HG03565 (cell line): ENCODE data around the gene GOLGA5.
"Not testable (repeated sequence)": the region's sequence is repeated elsewhere in the genome, so short reads cannot be mapped to it uniquely, and the experiment has no call there.

Source experiments
- ATAC-seq: cut with Tn5 transposase; IDR thresholded peaks from one replicate; pipeline ENCODE4 v1.9.1; 2021; ENCODE audit warnings: mild to moderate bottlenecking, moderate library complexity; ENCODE audit not compliant: unreplicated experiment

Gene GOLGA5

GRCh38 chr14:92819680-92820535 lies 25.8 kb downstream of the GOLGA5 start:
- not testable (repeated sequence) for ATAC-seq

GRCh38 chr14:92820536-92820840 lies 26.4 kb downstream of the GOLGA5 start:
- ATAC-seq, result not testable (repeated sequence)

DNA sequence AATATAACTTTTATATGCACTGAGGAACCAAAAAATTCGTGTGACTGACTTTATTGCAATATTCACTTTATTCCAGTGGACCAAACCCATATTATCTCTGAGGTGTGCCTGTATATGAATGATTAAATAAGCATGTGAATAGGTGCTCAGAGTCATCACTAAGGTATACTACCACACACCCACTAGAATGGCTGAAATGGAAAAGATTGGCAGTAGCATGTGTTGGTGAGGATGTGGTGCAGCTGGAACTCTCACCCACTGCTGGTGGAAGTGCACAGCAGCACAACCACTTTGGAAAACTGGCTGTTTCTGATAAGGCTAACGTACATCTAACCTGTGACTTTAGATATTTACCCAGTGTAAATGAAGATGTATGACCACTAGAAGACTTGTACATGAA lies 36.8 kb downstream of the GOLGA5 start:
- ATAC-seq, result no peak

DNA sequence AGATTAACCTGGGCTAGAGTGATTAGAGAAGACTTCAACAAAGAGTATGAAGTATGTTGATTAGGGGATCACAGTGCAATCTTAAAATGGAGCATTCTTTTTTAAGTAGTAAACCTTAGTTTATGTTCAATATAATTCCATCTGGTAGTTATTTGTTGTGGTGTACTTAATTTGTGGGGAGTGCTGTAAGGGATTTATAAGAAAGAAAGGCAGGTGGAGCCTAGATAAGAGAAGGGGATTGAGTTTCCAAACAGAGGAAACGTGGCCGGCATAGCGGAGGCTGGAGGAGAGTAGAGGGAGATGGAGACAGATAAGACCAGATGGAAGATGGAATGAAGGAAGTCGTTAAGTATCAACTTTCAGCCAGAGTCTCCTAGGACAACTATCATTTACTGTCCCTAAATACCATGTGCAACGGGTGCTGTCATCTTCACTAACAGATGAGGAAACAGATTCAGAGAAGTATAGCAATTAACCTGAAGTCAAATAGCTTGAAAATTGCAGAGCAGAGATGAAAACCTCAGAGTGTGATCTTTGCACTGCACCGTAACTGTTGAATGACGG lies 38.1 kb downstream of the GOLGA5 start:
- ATAC-seq, result no peak

DNA sequence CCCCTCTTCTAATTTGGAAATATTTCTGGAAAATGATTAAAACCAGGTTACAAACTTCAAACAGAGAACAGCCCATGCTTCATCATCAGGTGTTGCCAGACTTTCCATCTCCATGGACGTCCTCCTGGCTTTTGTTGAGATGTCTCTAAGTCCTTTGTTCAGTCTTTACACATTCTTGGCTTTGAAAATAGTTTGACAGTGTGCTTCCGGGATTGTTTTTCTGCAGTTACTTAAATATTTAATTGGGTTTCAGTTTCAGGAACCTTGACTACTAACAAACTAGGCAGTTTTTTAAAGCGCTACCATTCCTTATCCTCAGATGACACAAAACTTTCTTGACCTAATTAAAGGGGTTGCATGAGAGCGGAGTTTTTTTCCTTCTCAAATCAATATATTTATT lies 47.8 kb downstream of the GOLGA5 start:
- no peak for ATAC-seq

DNA sequence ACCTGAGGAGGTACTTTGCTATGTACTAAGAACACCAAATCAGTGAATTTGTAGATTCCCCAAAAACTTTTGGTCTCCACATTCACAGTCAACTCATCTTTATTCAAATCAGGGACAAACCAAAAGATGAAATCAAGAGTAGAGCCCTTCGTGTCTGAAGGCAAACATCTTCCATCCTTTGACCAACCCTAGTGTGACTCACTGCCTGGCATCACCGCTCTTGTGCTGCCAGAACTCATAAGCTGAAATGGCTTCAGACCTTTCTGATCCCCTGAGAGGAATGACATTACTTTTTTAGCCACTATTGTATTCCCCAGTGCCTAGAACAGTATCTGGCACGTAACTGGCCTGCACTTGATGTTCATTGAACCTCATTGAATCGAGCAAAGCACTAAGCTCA lies 50.1 kb downstream of the GOLGA5 start:
- ATAC-seq, result no peak

- ATAC-seq, result peak; percentile 87
These were observed 52.2 kb downstream of the GOLGA5 start for GRCh38 chr14:92846162-92846897.

GRCh38 chr14:92847278-92847677 lies 53.2 kb downstream of the GOLGA5 start:
- ATAC-seq, result no peak

- no peak for ATAC-seq
These were observed 53.6 kb downstream of the GOLGA5 start for GRCh38 chr14:92847749-92848148.

DNA sequence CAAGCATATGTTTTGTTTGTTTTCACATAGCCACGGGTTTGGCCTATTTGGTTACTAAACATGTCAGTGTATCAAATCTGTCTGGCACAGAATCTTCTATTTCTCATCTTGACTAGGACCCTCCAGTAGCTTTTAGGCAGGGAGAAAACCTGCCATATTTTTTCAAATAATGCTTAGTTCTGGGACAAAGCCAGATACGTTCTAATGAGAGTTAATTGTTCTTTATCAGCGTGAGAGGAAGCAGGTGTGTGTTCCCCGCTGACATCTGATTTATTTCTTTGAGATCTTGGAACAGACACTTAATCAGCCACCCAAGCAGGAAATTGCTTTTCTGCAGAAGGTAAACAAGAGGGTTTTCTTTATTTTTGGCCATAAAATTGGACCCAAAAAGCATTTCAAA lies 54.8 kb downstream of the GOLGA5 start:
- ATAC-seq, result no peak

DNA sequence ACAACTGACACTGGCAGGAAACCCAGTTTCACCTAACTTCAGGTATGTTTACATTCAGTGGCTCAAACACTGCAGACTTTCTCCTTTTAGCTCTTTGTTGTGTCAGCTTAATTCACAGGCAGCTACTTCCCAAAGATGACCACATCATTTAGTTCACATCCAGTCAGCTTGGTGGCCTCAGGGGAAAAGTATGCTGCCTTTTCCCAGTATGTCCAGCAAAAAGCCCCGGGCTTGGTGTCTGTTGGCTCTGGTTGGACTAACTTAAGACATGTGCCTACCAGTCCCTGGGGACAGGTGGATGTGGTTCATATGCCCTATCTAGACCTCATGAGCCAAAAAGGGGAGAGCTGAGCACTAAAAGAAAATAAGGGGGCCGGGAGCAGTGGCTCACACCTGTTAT lies 56.4 kb downstream of the GOLGA5 start:
- no peak for ATAC-seq

DNA sequence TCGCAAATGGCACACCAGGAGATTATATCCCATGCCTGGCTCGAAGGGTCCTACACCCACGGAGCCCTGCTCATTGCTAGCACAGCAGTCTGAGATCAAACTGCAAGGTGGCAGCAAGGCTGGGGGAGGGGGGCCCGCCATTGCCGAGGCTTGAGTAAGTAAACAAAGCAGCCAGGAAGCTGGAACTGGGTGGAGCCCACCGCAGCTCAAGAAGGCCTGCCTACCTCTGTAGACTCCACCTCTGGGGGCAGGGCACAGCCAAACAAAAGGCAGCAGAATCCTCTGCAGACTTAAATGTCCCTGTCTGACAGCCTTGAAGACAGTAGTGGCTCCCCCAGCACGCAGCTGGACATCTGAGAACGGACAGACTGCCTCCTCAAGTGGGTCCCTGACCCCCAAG lies 59.0 kb downstream of the GOLGA5 start:
- not testable (repeated sequence) for ATAC-seq

DNA sequence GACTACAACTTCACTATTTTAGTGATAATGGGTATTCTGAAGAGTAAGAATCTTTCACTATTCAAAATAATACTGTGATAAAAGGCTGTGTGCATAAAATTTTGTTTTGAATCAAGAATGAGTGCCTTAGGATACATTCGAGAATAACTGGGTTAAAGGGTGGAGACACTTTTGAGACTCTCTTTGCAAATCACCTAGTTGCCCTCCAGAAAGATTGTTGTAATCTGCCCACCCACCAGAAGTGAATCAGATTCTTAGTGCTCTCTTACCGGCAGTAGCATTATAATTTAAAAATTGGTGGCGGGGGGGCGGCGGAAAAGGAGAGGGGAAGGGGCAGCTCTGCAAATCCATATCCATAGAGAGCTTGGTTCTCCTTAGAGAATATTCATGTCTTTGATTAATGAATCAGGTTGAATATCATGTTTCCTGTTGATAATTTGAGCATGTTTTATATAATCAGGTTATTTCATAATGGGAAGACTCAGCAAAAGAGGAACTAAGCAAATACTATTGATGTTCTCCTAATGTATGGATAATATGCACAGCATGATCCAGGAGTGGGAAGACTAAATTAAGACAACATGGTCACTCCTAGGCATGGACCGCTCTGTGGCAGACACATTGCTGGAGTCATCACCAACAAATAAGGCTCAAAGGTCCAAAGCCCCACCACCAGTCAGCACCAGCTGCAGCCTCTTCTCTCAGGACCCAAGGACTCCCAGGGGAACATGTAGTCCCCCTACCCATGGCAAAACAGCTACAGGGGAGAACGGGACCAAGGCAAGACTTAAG lies 66.1 kb downstream of the GOLGA5 start:
- ATAC-seq, result no peak

DNA sequence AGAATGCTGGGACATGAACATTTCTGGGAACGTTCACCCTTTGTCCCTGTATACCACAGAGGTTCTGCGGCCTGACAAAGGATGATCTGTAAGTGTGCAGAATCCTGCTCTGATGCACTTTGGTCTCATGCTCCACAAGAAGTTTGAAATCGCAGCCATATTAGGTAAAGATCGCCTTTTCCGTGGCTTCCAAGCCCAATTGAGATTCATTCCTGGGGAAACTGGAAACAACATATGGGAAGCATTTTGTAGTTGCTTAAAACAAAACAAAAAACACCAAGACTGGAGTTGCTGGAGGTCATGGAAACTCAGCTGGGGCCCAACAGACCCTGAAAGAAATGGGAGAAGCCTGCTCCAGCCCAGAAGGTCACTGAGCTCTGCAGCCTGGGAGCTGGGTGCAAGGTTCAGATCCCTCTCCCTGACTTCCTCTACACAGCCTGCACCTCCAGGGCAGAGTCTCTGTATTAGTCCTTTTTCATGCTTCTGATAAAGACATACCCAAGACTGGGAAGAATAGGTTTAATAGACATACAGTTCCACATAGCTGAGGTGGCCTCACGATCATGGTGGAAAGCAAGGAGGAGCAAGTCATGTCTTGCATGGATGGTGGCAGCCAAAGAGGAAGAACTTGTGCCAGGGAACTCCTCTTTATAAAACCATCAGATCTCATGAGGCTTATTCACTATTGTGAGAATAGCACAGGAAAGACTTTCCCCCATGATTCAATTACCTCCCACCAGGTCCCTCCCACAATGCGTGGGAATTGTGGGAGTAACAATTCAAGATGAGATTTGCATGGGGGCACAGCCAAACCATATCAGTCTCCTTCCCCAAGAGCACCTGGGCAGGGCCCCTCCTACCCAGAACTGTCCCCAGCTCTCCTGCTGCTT lies 68.0 kb downstream of the GOLGA5 start:
- ATAC-seq, result no peak

GRCh38 chr14:92863286-92864080 lies 69.4 kb downstream of the GOLGA5 start:
- ATAC-seq, result no peak

- no peak for ATAC-seq
These were observed 71.6 kb downstream of the GOLGA5 start for GRCh38 chr14:92865674-92866073.

DNA sequence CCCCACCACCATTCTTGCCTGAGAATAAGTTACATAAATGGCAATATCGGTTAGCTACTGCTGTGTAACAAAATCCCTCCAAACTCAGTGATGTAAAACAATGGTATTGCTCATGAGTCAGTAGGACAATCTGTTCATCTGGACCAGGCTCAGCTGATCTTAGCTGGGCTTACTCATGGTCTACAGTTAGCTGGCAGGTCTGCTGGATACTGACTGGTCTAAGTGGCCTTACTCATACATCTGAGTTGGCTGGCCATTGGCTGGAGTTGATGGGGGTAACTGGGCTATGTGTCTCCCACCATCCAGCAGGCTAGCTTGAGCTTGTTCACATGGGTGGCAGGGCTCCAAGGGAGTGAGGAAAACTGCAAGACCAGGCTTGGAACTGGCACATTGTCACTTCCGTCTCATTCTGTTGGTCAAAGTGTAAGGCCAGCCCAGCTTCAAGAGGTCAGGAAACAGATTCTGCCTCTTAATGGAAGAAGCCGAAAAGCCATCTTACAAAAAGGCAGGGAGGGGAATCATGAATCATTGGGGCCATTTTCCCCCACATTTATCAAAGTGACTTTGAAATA lies 72.2 kb downstream of the GOLGA5 start:
- ATAC-seq, result no peak

DNA sequence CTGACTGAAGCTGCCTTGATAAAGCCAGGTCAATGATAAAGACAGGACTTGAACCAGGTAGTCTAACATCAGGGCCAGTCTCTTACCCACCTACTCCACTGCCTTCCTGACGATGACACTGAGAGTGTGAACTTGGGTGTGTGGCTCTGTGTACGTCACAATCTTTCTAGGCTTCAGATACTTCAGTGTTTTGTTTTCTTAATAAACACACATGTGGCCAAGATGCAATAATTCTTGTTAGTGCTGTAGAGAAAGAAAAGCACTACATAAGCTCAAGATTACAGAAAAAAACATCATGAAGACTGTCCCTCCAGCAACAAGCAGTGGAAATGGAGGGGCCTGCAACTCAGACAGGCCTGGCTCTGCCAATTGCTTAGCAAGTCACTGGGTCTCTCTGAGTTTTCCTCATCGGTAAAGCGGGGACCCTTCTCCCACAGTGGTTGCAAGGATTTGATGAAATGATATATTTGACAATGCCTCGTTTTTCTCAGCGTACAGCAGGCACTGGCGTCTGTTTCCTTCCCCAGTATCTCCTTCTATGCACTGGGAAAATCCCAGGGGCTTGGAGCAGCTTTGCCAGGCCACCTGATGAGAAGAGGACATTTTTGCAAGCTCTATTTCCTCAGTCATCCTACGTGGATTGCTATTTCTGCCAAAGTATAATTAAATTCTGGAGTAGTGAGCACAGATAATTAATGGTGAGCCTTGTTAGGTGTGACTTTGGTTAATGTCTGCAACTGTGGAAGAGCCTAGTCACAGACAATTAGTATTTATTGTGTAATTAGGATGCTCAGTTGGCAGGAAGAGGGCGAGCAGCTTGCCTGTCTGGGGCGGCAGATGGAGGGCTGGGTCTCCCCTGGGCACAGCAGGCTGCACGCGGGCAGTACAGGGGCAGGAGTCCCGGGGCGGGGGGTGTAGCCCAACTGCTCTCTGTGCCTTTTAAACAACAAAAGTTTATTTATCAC lies 73.1 kb downstream of the GOLGA5 start:
- no peak for ATAC-seq
